ENCODE results near the gene CERT1.
"Not testable (repeated sequence)": the region's sequence is repeated elsewhere in the genome, so short reads cannot be mapped to it uniquely, and the experiment has no call there.

The CERT1 gene

GRCh38 chr5:75340714-75341478 is 170.5 kb downstream of the CERT1 start:
- DNase-seq: no peak

DNA sequence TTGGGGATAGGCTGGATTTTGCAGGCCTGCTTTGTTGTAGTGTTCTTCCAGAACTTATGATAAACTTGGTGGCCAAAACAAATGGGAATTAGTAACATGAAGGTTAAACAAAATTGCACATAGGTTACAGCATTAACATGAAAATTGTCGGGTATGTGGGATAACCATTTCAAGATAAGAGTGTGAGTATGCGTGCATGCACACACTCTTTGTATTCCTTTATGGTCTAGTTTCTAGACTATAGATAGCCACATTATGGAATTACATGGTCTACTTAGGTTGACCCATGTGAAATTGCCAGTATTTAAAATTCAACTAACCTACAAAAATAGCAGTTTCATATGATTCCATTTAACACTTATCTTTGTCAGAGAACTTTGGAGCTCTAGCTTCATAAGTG is 173.0 kb downstream of the CERT1 start:
- DNase-seq: no peak

- DNase-seq: peak; percentile 11 to 32
Measured at GRCh38 chr5:75337366-75338021, 173.9 kb downstream of the CERT1 start.

- DNase-seq: peak; percentile 98 to 99
Measured at GRCh38 chr5:75336615-75337336, 174.7 kb downstream of the CERT1 start, which contains the start of gene HMGCR. TSS of gene HMGCR (plus strand) at chr5:75337220. CDS start at chr5:75342606, 5,386 bp downstream.

GRCh38 chr5:75335952-75336614 is 175.3 kb downstream of the CERT1 start:
- DNase-seq: peak; percentile 29 to 37

GRCh38 chr5:75335486-75335885 is 175.9 kb downstream of the CERT1 start:
- DNase-seq: no peak

- not testable (repeated sequence) for DNase-seq
Measured at GRCh38 chr5:75334413-75334812, 177.0 kb downstream of the CERT1 start.

GRCh38 chr5:75333759-75334158 is 177.7 kb downstream of the CERT1 start:
- not testable (repeated sequence) for DNase-seq

GRCh38 chr5:75331095-75332090 is 180.0 kb downstream of the CERT1 start:
- no peak for DNase-seq

DNA sequence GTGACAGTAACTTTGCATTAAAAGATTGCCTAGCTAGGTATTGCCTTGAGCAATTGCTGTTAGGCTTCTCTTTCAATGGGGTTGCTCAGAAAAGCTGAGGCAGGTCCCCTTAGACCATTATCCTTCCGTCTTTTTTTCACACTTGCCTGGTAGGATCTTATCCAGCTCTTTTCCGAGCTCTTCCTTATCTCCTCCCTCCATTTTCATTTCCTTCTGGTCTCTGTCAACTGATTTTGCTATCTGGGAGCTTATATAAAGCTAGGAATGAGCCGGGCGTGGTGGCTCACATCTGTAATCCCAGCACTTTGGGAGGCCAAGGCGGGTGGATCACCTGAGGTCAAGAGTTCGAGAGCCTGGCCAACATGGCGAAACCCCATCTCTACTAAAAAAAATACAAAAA is 181.0 kb downstream of the CERT1 start:
- no peak for DNase-seq

Data from CD4-positive, alpha-beta T cell treated with Interleukin-4 for 1 hour (primary cell).